Fibroblast of lung (primary cell): ENCODE data around the gene SCN1A. TPM values are rescaled to one million over a fixed set of nuclear protein-coding genes. Genes with fewer than 3 reads are reported as not detected.

ENCODE experiments used
- DNase-seq, 2 donors: peaks; one replicate each; pipeline versions ENCODE4 v3.0.0 to v3.0.0-alpha.2; 2010; ENCODE audit warnings: low read depth in 2 of 2
- H2AFZ ChIP-seq: 2 replicates; pipeline ENCODE4 v1.5.1; 2012; ENCODE audit warnings: low read length, control low read depth, inconsistent platforms
- H3K27ac ChIP-seq: 2 replicates; pipeline ENCODE4 v1.5.1; 2011; ENCODE audit warnings: low read length, control low read depth; ENCODE audit not compliant: insufficient read depth
- H3K27me3 ChIP-seq: 2 replicates; pipeline ENCODE4 v1.5.1; 2011; ENCODE audit warnings: mild to moderate bottlenecking, low read length; ENCODE audit not compliant: control insufficient read depth, insufficient read depth
- H3K36me3 ChIP-seq: 2 replicates; pipeline ENCODE4 v1.5.1; 2011; ENCODE audit warnings: low read length; ENCODE audit not compliant: control insufficient read depth, insufficient read depth
- H3K4me1 ChIP-seq: 2 replicates; pipeline ENCODE4 v1.5.1; 2011; ENCODE audit warnings: low read length; ENCODE audit not compliant: control insufficient read depth, insufficient read depth; ENCODE audit errors: extremely low read depth
- H3K4me2 ChIP-seq: 2 replicates; pipeline ENCODE4 v1.5.1; 2011; ENCODE audit warnings: low read length, control low read depth; ENCODE audit not compliant: insufficient read depth; ENCODE audit errors: extremely low read depth
- H3K4me3 ChIP-seq, 4 experiments: fragments of 200-600 bp in 1 of 4; sonication (generic) in 1 of 4; replicated peaks in 1 of 4; 2 replicates each; pipeline ENCODE4 v1.5.1; 2011 to 2016; ENCODE audit warnings: low read length in 4 of 4, low read depth in 3 of 4, mild to moderate bottlenecking in 3 of 4, control low read depth in 2 of 4, inconsistent platforms in 1 of 4, mixed read lengths in 1 of 4; ENCODE audit not compliant: insufficient read depth in 1 of 4; ENCODE audit errors: control extremely low read depth in 1 of 4
- H3K79me2 ChIP-seq: 2 replicates; pipeline ENCODE4 v1.5.1; 2012; ENCODE audit warnings: mild to moderate bottlenecking, low read length, inconsistent platforms; ENCODE audit not compliant: control insufficient read depth, insufficient read depth
- H3K9ac ChIP-seq: 2 replicates; pipeline ENCODE4 v1.5.1; 2011; ENCODE audit warnings: mild to moderate bottlenecking, low read length, control low read depth; ENCODE audit not compliant: insufficient read depth
- H3K9me3 ChIP-seq: 2 replicates; pipeline ENCODE4 v1.5.1; 2012; ENCODE audit warnings: low read depth, low read length; ENCODE audit not compliant: control insufficient read depth, insufficient read depth
- H4K20me1 ChIP-seq: 2 replicates; pipeline ENCODE4 v1.5.1; 2011; ENCODE audit warnings: low read length; ENCODE audit not compliant: control insufficient read depth, insufficient read depth; ENCODE audit errors: extremely low read depth
- CTCF ChIP-seq, 2 donors: IDR thresholded peaks in 1 of 2; conservative IDR thresholded peaks in 1 of 2; 1 replicate in 1 of 2; 2 replicates in 1 of 2; pipeline ENCODE4 v1.5.1; 2011 to 2012; ENCODE audit warnings: low read length in 2 of 2, control low read depth in 1 of 2, inconsistent platforms in 1 of 2, low read depth in 1 of 2, mild to moderate bottlenecking in 1 of 2
- EZH2 ChIP-seq: IDR thresholded peaks from 2 replicates; pipeline ENCODE4 v1.5.1; 2012; ENCODE audit warnings: low read length, control low read depth, mild to moderate bottlenecking; ENCODE audit errors: missing control alignments
- polyA plus RNA-seq, 2 donors: library from polyadenylated mRNA; depleted of rRNA in 1 of 2; stranded (reverse) in 1 of 2; unstranded in 1 of 2; fragments of >200 nt; gene quantifications; 2 replicates each; pipeline ENCODE4 v1.2.1, GENCODE V29; 2011 to 2012; ENCODE audit warnings: missing spikeins in 1 of 2
- total RNA-seq: library from RNA; depleted of rRNA; stranded (reverse); fragments of >200 nt; gene quantifications from 2 replicates; pipeline ENCODE4 v1.2.1, GENCODE V29; 2014

Gene SCN1A
- total and polyA plus RNA-seq, 2 donors (not counting 1 experiment from before 2014, with no cell fraction given): 0.05 to 0.50 TPM

DNA sequence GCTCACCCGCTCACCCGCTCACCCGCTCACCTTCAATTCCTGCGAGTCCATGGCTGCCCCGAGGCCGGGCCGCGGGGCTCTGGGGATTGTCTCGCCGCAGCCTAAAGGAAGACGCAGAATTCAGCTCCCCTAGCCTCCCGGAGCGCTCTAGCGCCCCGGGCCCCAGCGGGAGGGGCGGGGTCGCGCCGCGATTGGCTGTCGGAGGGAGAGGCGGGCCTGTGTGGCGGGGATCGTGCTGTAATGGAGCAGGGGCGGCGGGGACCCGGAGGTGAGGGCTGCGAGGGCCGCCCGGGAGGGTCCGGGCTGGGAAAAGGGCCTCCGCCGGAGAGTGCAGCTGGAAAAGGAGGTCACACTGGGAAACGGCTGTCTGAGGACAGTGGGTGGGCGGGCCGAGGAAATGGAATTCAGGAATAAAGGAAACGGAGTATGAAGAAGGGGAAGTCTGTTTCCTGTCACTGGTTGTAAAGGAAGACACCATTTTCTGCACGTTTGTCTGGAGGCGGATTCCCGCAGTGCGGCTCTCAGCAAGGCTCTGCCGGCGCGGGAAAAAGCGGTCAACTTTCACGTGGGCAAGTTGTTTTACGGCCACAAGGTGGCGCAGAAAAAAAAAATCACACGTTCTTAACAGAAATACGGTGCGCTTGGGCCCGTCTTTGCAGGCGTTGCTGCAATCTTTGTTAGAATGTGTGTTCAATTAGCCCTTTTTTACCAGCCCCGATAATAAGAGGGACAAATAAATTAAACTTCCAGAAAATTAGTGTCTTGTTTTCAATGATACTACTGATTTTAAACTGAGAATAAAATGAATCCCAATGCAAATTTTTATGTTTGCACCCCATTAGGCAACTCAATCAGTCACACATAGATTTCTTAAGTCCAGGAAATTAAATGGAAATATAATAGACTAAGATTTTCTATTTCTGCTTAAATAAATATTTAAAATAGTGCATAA, 173.9 kb downstream of the SCN1A start, which contains the start of gene TTC21B:
Gene TTC21B, minus strand, starts transcription at position 122 of the 952 bp plus-strand sequence. Its CDS starts 71 bp downstream, at position 51.
- Histone ChIP-seq H2AFZ (peak within 1 kb of the TSS; percentile 93), H4K20me1 (no peaks in the 10 kb centered on the region), H3K79me2 (peaks cover 25% of the 10 kb centered on the region), H3K9ac (peak within 1 kb of the TSS; percentile 75), H3K9me3 (no peaks in the 10 kb centered on the region), H3K4me3 (peak within 1 kb of the TSS; percentile 70 to 88 (median 81)), H3K4me2 (peak within 1 kb of the TSS; percentile 78), H3K4me1 (no peaks in the 10 kb centered on the region), H3K36me3 (no peaks in the 10 kb centered on the region), H3K27me3 (no peaks in the 10 kb centered on the region), H3K27ac (peak within 1 kb of the TSS; percentile 54)
- peak; percentile 95 to 96 for DNase-seq
- TF ChIP-seq EZH2 (no peak), CTCF (conservative IDR thresholded peaks at IDR 0.05 in 1 of 2, IDR thresholded peaks at IDR 0.05 in 1 of 2; ENCODE audit: low read depth in 1 of 2, low read length in 2 of 2) (peak; percentile 59 to 76)

GRCh38 chr2:165953306-165953654, 174.5 kb downstream of the SCN1A start:
- no peaks in the 10 kb centered on the region for H3K4me1 ChIP-seq
- peaks cover 25% of the 10 kb centered on the region for H3K79me2 ChIP-seq
- TF ChIP-seq EZH2 (no peak), CTCF (conservative IDR thresholded peaks at IDR 0.05 in 1 of 2, IDR thresholded peaks at IDR 0.05 in 1 of 2; ENCODE audit: low read depth in 1 of 2, low read length in 2 of 2) (no peak)
- no peaks in the 10 kb centered on the region for H4K20me1 ChIP-seq
- no peaks in the 10 kb centered on the region for H3K27me3 ChIP-seq
- peak overlapping the region; percentile 70 for H2AFZ ChIP-seq
- peak overlapping the region; percentile 54 for H3K27ac ChIP-seq
- H3K9me3 ChIP-seq: no peaks in the 10 kb centered on the region
- H3K4me3 ChIP-seq: peak overlapping the region; percentile 70 to 88 (median 81)
- peak overlapping the region; percentile 75 for H3K9ac ChIP-seq
- DNase-seq: no peak
- H3K36me3 ChIP-seq: no peaks in the 10 kb centered on the region
- H3K4me2 ChIP-seq: peak overlapping the region; percentile 73

- Histone ChIP-seq H4K20me1 (no peaks in the 10 kb centered on the region), H2AFZ (no peak overlapping the region), H3K36me3 (no peaks in the 10 kb centered on the region), H3K4me2 (peak overlapping the region; percentile 73), H3K27me3 (no peaks in the 10 kb centered on the region), H3K79me2 (peaks cover 25% of the 10 kb centered on the region), H3K9ac (no peak overlapping the region), H3K4me1 (no peaks in the 10 kb centered on the region), H3K9me3 (no peaks in the 10 kb centered on the region), H3K4me3 (peak overlapping the region; percentile 70 to 88 (median 81)), H3K27ac (no peak overlapping the region)
- TF ChIP-seq EZH2: no peak
- peak; percentile 9 to 12 for DNase-seq
Measured at GRCh38 chr2:165952741-165953211, 175.0 kb downstream of the SCN1A start.
